GM13976 (cell line): ENCODE results near the gene SEMA5A.

ENCODE experiments used
- DNase-seq: peaks from one replicate; pipeline ENCODE4 v3.0.0; 2012; ENCODE audit warnings: low spot score
- CTCF ChIP-seq: IDR thresholded peaks from 2 replicates; pipeline ENCODE4 v1.5.1; 2012; ENCODE audit warnings: borderline replicate concordance, mild to moderate bottlenecking; ENCODE audit not compliant: insufficient read depth; ENCODE audit errors: extremely low read depth, missing control alignments, control extremely low read depth
- in situ Hi-C: fragments of 300-500 bp; cut with MboI; formaldehyde crosslinking; loops from one replicate; pipeline ENCODE4 v1.12.0; 2022; ENCODE audit warnings: low sequenced_read_pairs, mixed read lengths, inconsistent platforms; ENCODE audit not compliant: unreplicated experiment

Gene SEMA5A

GRCh38 chr5:9265441-9266287, 280.2 kb downstream of the SEMA5A start:
- in situ Hi-C loops: no loop called here
- no peak for TF ChIP-seq CTCF
- no peak for DNase-seq

GRCh38 chr5:9264301-9264700, 281.6 kb downstream of the SEMA5A start:
- DNase-seq: no peak
- no peak for TF ChIP-seq CTCF
- in situ Hi-C loops: no loop called here

DNA sequence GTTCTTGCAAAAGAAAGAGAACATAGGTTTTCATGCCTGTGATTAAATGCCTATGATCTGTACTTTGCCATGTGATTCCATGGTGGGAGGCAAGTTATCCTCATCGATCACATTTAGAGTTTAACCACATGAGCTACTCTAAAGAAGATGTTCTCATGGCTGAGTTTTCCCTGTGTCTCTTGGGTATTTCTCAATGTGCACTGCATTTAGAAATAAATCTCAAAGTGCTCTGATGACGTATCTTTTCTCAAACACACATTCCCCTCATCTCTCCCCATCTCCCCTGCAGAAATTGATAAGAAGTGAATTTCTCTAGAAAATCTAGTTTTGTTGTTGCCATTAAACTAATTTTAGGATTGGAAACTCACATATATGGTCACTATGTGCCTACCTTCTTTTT, 282.2 kb downstream of the SEMA5A start:
- no peak for TF ChIP-seq CTCF
- in situ Hi-C loops: no loop called here
- DNase-seq: no peak

GRCh38 chr5:9251379-9251980, 294.4 kb downstream of the SEMA5A start:
- DNase-seq: no peak
- in situ Hi-C loops: no loop called here
- no peak for TF ChIP-seq CTCF

DNA sequence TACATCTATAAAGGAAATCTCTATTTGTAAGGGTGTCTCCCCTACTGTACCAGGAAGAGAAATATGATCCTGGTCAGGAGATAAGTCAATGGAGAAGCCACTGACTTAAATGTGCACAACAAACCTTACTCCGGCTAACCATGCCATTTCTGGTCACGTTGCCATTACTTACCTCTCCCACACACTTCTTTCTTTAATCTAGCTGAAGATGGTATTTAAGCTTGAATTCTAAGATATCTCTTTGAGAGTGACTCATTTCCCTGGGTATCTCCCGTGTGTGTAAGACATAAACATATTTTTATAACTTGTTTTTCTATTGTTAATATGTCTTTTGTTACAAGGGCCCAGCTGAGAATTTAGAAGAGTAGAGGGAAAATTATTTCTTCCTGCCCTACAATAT, 296.6 kb downstream of the SEMA5A start:
- DNase-seq: no peak
- no peak for TF ChIP-seq CTCF
- in situ Hi-C loops: no loop called here

DNA sequence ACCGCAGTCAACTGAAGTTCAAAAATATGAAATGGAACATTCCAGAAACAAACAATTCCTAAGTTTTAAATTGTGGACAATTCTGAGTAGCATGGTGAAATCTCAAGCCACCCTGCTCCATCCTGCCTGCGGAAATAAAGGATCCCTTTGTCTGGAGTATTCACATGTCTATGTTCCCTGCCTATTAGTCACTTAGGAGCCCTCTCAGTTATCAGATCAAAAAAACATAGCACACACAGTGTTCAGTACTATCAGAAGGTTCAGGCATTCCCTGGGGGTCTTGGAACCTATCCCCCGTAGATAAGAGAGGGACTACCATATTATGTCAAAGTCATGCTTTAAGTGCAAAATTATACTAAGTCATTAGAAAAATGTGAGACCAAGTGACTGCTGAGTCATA, 300.8 kb downstream of the SEMA5A start:
- no peak for TF ChIP-seq CTCF
- DNase-seq: no peak
- in situ Hi-C loops: no loop called here
